NCI-H1436 treated with DMSO at 0.1 percent for 48 hours (cell line): Measurements from ENCODE around the gene SCGB2A2.

Experiments
- DNase-seq: peaks from one replicate; lab custom pipeline; 2025; lab: John Stamatoyannopoulos, UW

The SCGB2A2 gene

GRCh38 chr11:62269654-62270278 is at the start of gene SCGB2A2:
TSS of gene SCGB2A2 (plus strand) at chr11:62270158. CDS start at chr11:62270217, 59 bp downstream.
- no peak for DNase-seq

DNA sequence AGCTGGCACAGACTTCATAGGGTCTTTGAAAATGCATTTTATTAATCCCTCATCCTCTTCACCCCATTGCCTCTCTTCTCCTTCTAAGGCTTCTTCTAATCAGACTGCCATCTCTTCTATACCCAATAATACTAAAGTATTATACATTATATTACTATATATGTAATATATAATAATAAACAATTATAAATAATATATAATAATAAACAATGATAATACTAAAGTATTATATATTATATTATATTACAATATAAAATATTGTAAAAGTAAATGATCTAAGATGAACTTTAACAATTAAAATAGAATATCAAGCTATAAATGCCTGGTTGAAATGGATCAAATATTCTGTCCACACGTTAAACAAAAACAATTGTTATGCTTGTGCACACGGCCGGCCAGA is 48.5 kb upstream of the SCGB2A2 start:
- DNase-seq = no peak

DNA sequence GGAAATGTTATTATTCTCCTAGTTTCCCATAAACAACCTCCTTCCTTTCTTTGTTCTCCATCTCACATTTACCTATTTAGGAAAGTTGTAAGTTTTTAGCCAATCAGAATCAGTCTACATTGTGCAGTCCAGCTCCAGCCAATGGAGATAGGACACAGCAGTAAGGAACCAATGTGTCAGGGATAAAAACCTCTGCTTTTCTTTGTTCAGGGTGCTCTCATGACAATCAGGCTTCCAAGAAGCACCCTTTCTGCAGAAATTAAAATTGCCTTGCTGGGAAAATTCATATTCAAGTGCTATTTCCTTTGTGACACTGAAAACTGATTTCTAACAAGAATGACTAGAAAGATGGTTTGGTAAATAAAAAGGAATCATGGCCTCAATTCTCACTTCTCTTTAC is 46.9 kb upstream of the SCGB2A2 start:
- DNase-seq = no peak

DNA sequence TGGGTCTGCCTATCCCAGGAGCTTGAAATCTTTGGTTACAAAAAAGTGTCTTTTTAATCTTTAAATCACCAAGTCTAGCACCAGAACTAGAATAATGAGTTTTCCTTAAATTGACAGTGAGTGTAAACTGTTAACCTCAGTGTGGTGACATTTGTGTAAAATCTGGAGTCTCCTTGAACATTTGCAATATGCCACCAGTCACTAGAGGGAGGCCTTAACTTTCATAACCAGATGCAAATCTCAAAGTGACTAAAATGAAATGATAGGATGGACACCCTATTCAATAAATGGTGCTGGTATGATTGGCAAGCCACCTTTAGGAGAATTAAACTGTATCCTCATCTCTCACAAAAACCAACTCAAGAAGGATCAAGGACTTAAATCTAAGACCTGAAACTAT is 36.2 kb upstream of the SCGB2A2 start:
- no peak for DNase-seq

- no peak for DNase-seq
These were observed 33.8 kb upstream of the SCGB2A2 start for GRCh38 chr11:62236187-62236586.

- DNase-seq = no peak
These were observed 32.5 kb upstream of the SCGB2A2 start for GRCh38 chr11:62237499-62237898.

DNA sequence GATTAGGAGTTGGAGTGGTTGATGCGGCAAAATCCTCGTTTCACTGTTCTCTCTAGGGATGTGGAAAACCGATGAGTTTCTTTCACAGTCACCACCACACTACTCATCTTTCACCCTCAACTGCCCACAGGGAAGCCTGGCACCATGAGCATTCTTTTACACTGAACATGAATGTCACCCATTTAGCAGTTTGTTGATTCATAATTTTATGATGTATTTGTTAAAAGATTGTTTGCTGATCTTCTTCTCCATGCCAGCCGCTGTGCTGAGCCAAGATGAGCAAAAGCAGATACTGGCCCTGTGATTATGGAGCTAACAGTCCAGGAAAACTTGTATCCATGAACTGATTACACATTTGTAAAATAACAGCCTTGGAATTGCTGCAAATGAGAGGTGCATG is 31.8 kb upstream of the SCGB2A2 start:
- DNase-seq = no peak

DNA sequence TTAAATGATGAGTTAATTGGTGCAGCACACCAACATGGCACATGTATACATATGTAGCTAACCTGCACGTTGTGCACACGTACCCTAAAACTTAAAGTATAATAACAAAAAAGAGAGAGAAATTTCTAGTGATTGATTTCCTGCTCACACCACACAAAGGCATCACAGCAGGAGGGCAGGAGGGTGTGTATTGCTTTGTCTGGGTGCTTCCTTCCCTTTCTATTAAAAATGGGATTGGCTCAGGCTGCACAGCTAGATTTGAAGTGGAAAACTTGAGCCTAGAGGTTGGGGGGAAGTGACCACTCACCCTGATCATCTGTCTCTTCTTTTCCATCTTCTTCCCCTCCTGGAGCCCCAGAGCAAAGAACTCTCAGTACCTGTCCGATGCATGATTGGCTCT is 28.9 kb upstream of the SCGB2A2 start:
- no peak for DNase-seq

- no peak for DNase-seq
These were observed 27.9 kb upstream of the SCGB2A2 start, which contains the start of gene SCGB1D2 for GRCh38 chr11:62242021-62242420. TSS of gene SCGB1D2 (plus strand) at chr11:62242239. CDS start at chr11:62242308, 69 bp downstream.

DNA sequence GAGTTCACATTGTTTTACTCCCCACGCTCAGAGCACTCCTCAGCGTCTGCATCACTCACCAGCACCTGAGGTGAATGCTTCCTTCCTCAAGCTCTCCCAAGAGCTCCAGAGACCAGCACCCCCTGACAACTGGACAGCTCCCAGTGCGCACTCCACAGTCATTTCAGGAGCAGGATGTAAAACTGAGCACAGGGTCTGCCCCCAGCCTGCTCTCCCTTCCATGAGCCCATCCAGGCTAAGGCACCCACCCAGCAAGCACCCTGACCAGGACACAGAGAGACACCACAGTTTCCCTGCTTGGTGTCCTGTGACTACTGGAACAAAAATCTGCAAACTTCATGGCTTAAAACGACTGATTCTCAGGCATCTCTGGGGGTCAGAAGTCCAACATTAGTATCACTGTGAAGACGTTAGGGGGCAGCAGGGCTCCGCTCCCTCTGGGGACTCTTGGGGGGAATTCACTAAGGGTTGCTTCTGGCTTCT is 24.6 kb upstream of the SCGB2A2 start:
- DNase-seq = no peak

DNA sequence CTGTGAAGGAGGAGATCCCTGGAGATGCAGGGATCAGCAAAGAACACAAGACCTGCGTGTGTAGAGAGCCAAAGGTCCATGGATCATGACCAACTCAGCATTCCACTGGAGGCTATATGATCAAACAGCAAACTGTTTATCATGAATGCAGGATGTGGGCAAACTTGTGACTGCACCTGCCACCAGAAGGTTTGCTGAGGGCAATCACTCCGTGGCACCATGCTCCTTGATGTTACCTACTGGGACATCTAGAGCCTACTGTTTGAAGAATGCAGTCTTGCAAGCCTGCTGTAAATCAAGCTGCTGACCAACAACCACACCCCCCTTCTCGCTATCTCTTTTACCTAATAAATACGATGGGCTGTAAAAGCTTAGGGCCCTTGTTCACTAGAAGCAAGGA is 18.3 kb upstream of the SCGB2A2 start:
- no peak for DNase-seq

DNA sequence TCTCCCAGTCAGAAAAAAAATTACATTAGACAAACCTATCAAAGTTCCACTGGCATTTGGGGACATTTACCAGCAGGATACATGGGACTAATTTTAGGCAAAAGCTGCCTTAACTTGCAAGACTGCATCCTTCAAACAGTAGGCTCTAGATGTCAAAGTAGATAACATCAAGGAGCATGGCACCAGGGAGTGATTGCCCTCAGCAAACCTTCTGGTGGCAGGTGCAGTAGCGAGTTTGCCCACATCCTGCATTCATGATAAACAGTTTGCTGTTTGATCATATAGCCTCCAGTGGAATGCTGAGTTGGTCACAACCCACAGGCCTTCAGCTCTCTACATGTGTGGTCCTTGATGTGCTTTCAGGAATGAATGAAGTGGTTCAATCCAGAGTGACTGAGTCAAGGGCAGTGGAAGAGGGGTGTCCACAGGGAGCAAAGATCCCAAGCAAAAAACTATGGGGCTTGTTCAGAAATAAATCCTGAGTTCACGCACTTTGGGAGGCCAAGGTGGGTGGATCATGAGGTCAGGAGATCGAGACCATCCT is 15.9 kb upstream of the SCGB2A2 start:
- DNase-seq = no peak

DNA sequence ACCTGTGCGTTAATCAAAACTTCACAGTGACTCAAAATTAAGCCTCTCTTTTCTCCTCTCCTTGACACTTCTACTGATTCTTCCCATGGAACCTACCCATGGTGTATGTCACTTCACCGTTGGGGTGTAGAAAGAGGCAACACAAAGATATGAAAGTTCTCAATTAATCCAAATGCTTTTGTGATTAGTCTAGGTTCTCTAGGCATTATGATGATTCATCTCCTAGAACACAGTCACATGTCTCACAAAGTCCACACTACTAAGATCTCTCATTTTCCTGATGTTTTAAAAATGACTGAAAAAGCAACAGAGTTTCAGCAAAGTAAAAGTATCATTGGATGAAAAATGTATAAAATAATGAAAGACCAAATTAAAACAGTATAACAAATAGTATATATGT is 13.7 kb upstream of the SCGB2A2 start:
- no peak for DNase-seq

DNA sequence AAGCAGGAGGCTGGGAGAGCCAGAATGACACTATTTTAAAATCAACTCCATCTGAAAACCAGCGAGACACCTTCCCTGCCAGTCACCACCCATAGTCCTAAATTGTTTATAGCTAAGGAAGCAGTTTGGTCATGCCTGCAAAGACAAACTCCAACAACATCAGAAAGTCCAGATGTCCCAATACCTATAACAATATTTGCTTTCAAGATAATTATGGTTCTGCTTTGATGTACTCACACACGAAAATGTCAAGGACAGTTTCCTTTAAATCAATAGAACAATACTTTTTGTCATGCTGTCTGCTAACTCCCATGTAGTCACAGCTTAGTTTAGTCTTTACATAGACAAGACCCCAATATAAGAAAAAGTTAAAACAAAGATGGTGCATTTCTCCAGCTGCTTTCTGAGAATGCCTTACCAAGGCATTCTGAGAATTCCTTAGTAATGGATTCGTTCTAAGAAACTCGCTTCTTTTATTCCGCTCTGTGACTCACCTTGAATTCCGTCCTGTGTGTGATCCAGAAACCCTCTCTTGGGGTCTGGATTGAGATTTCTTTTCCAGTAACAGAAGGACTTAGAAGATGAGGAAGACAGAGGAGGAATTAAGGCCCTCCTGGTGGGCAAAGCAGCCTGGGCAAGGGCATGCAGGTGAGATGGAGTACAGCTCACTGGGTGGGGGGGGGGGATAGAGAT is 9.6 kb upstream of the SCGB2A2 start:
- DNase-seq = no peak

- no peak for DNase-seq
These were observed 6.0 kb upstream of the SCGB2A2 start for GRCh38 chr11:62264004-62264403.

GRCh38 chr11:62266558-62266957 is 3.4 kb upstream of the SCGB2A2 start:
- DNase-seq = no peak

- DNase-seq = no peak
These were observed 2.9 kb upstream of the SCGB2A2 start for GRCh38 chr11:62267050-62267449.

- no peak for DNase-seq
These were observed 2.4 kb upstream of the SCGB2A2 start for GRCh38 chr11:62267576-62267975.

- no peak for DNase-seq
These were observed 3.3 kb downstream of the SCGB2A2 start for GRCh38 chr11:62273284-62273683.

DNA sequence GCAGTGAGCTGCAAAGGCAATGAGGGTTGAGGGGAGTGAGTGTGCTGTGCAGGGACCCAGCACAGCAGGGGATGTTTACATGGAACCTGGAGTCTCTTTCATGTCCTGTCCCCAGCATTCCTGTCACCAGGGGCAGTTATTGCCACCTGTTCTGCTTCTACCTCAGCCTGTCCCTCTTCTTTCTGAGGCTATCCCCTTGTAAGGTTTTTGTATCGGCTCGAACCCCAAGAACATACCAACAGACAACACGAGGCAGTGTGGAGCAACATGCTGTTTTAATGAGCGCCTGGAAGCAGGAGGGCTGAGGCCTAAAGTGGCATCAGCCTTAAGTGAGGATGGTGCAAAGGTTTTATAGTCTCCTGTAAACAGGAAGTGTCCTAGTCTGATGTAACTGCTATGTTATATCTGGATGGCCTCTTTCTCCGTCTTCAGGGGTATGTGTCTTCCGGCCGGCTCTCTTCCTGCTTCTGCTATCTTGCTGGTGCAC is 3.9 kb downstream of the SCGB2A2 start:
- no peak for DNase-seq

GRCh38 chr11:62280452-62280851 is 10.5 kb downstream of the SCGB2A2 start:
- DNase-seq = no peak

DNA sequence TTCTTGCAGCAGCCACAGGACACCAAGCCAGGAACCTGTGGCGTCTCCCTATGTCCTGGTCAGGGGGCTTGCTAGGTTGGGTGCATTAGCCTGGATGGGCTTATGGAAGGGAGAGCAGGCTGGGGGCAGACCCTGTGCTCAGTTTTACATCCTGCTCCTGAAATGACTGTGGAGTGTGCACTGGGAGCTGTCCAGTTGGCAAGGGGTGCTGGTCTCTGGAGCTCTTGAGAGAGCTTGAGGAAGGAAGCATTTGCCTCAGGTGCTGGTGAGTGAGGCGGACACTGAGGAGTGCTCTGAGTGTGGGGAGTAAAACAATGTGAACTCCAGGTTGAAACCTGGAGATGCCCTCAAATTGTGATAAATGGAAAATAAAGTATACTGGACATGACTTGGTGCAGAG is 25.5 kb downstream of the SCGB2A2 start:
- no peak for DNase-seq

- DNase-seq = no peak
These were observed 29.0 kb downstream of the SCGB2A2 start, which contains the start of gene SCGB1D4 for GRCh38 chr11:62298975-62299374. TSS of gene SCGB1D4 (minus strand) at chr11:62299075. CDS start at chr11:62299010, 65 bp downstream.
